Measurements from ENCODE around the gene MXD4.

MXD4 gene

GRCh38 chr4:2272828-2273120 is 10.9 kb upstream of the MXD4 start:
- Histone ChIP-seq H3K4me3 (ENCODE audit: low read depth in 1 of 2, low read length in 2 of 2) (no peak overlapping the region), H3K9me3 (ENCODE audit: control insufficient read depth in 1 of 2, low read length in 2 of 2) (no peaks in the 10 kb centered on the region), H3K36me3 (ENCODE audit: control insufficient read depth in 1 of 2, insufficient read depth in 2 of 2, low read length in 2 of 2) (peaks cover 0 to 5% of the 10 kb centered on the region in 2 donors), H3K4me1 (ENCODE audit: control insufficient read depth in 1 of 2, insufficient read depth in 2 of 2, low read length in 2 of 2) (no peaks in the 10 kb centered on the region), H3K27ac (ENCODE audit: low read length) (no peak overlapping the region), H3K27me3 (ENCODE audit: low read depth, low read length) (no peaks in the 10 kb centered on the region)

GRCh38 chr4:2272026-2272827 is 10.3 kb upstream of the MXD4 start:
- Histone ChIP-seq H3K27ac (ENCODE audit: low read length) (no peak overlapping the region), H3K36me3 (ENCODE audit: control insufficient read depth in 1 of 2, insufficient read depth in 2 of 2, low read length in 2 of 2) (peaks cover 0 to 5% of the 10 kb centered on the region in 2 donors), H3K4me1 (ENCODE audit: control insufficient read depth in 1 of 2, insufficient read depth in 2 of 2, low read length in 2 of 2) (no peaks in the 10 kb centered on the region), H3K4me3 (ENCODE audit: low read depth in 1 of 2, low read length in 2 of 2) (no peak overlapping the region), H3K9me3 (ENCODE audit: control insufficient read depth in 1 of 2, low read length in 2 of 2) (no peaks in the 10 kb centered on the region), H3K27me3 (ENCODE audit: low read depth, low read length) (no peaks in the 10 kb centered on the region)

- no peak overlapping the region for H3K4me3 ChIP-seq (ENCODE audit: low read depth in 1 of 2, low read length in 2 of 2)
- H3K27me3 ChIP-seq (ENCODE audit: low read depth, low read length), result no peaks in the 10 kb centered on the region
- no peaks in the 10 kb centered on the region for H3K9me3 ChIP-seq (ENCODE audit: control insufficient read depth in 1 of 2, low read length in 2 of 2)
- H3K27ac ChIP-seq (ENCODE audit: low read length), result no peak overlapping the region
- H3K36me3 ChIP-seq (ENCODE audit: control insufficient read depth in 1 of 2, insufficient read depth in 2 of 2, low read length in 2 of 2), result peaks cover 0 to 5% of the 10 kb centered on the region in 2 donors
- peaks cover 0 to 7% of the 10 kb centered on the region in 2 donors for H3K4me1 ChIP-seq (ENCODE audit: control insufficient read depth in 1 of 2, insufficient read depth in 2 of 2, low read length in 2 of 2)
Observed at GRCh38 chr4:2271279-2272025, 9.5 kb upstream of the MXD4 start.

GRCh38 chr4:2270341-2271165 is 8.6 kb upstream of the MXD4 start:
- Histone ChIP-seq H3K27me3 (ENCODE audit: low read depth, low read length) (no peaks in the 10 kb centered on the region), H3K4me3 (ENCODE audit: low read depth in 1 of 2, low read length in 2 of 2) (no peak overlapping the region), H3K27ac (ENCODE audit: low read length) (no peak overlapping the region), H3K36me3 (ENCODE audit: control insufficient read depth in 1 of 2, insufficient read depth in 2 of 2, low read length in 2 of 2) (peaks cover 0 to 5% of the 10 kb centered on the region in 2 donors), H3K9me3 (ENCODE audit: control insufficient read depth in 1 of 2, low read length in 2 of 2) (no peaks in the 10 kb centered on the region), H3K4me1 (ENCODE audit: control insufficient read depth in 1 of 2, insufficient read depth in 2 of 2, low read length in 2 of 2) (peaks cover 0 to 16% of the 10 kb centered on the region in 2 donors)

GRCh38 chr4:2269618-2270163 is 7.8 kb upstream of the MXD4 start:
- H3K27me3 ChIP-seq (ENCODE audit: low read depth, low read length), result no peaks in the 10 kb centered on the region
- H3K4me1 ChIP-seq (ENCODE audit: control insufficient read depth in 1 of 2, insufficient read depth in 2 of 2, low read length in 2 of 2), result peaks cover 0 to 21% of the 10 kb centered on the region in 2 donors
- no peak overlapping the region for H3K4me3 ChIP-seq (ENCODE audit: low read depth in 1 of 2, low read length in 2 of 2)
- no peaks in the 10 kb centered on the region for H3K9me3 ChIP-seq (ENCODE audit: control insufficient read depth in 1 of 2, low read length in 2 of 2)
- H3K36me3 ChIP-seq (ENCODE audit: control insufficient read depth in 1 of 2, insufficient read depth in 2 of 2, low read length in 2 of 2), result peaks cover 0 to 5% of the 10 kb centered on the region in 2 donors
- H3K27ac ChIP-seq (ENCODE audit: low read length), result no peak overlapping the region

GRCh38 chr4:2269206-2269531 is 7.3 kb upstream of the MXD4 start:
- Histone ChIP-seq H3K9me3 (ENCODE audit: control insufficient read depth in 1 of 2, low read length in 2 of 2) (no peaks in the 10 kb centered on the region), H3K36me3 (ENCODE audit: control insufficient read depth in 1 of 2, insufficient read depth in 2 of 2, low read length in 2 of 2) (peaks cover 0 to 5% of the 10 kb centered on the region in 2 donors), H3K4me1 (ENCODE audit: control insufficient read depth in 1 of 2, insufficient read depth in 2 of 2, low read length in 2 of 2) (peaks cover 0 to 25% of the 10 kb centered on the region in 2 donors), H3K4me3 (ENCODE audit: low read depth in 1 of 2, low read length in 2 of 2) (no peak overlapping the region), H3K27me3 (ENCODE audit: low read depth, low read length) (no peaks in the 10 kb centered on the region), H3K27ac (ENCODE audit: low read length) (no peak overlapping the region)

- Histone ChIP-seq H3K4me1 (ENCODE audit: control insufficient read depth in 1 of 2, insufficient read depth in 2 of 2, low read length in 2 of 2) (peaks cover 0 to 26% of the 10 kb centered on the region in 2 donors), H3K27ac (ENCODE audit: low read length) (no peak overlapping the region), H3K36me3 (ENCODE audit: control insufficient read depth in 1 of 2, insufficient read depth in 2 of 2, low read length in 2 of 2) (peaks cover 0 to 5% of the 10 kb centered on the region in 2 donors)
Observed at GRCh38 chr4:2268357-2269205, 6.7 kb upstream of the MXD4 start.

GRCh38 chr4:2267841-2268240 is 5.9 kb upstream of the MXD4 start:
- peaks cover 0 to 5% of the 10 kb centered on the region in 2 donors for H3K36me3 ChIP-seq (ENCODE audit: control insufficient read depth in 1 of 2, insufficient read depth in 2 of 2, low read length in 2 of 2)
- no peak overlapping the region for H3K4me3 ChIP-seq (ENCODE audit: low read depth in 1 of 2, low read length in 2 of 2)
- no peak overlapping the region for H3K27ac ChIP-seq (ENCODE audit: low read length)
- no peaks in the 10 kb centered on the region for H3K9me3 ChIP-seq (ENCODE audit: control insufficient read depth in 1 of 2, low read length in 2 of 2)
- no peaks in the 10 kb centered on the region for H3K27me3 ChIP-seq (ENCODE audit: low read depth, low read length)
- peaks cover 0 to 33% of the 10 kb centered on the region in 2 donors for H3K4me1 ChIP-seq (ENCODE audit: control insufficient read depth in 1 of 2, insufficient read depth in 2 of 2, low read length in 2 of 2)

More at GRCh38 chr4:2268357-2269205, 6.7 kb upstream of the MXD4 start:
- no peak overlapping the region for H3K4me3 ChIP-seq (ENCODE audit: low read depth in 1 of 2, low read length in 2 of 2)
- H3K9me3 ChIP-seq (ENCODE audit: control insufficient read depth in 1 of 2, low read length in 2 of 2), result no peaks in the 10 kb centered on the region
- H3K27me3 ChIP-seq (ENCODE audit: low read depth, low read length), result no peaks in the 10 kb centered on the region

- H3K4me3 ChIP-seq (ENCODE audit: low read depth in 1 of 2, low read length in 2 of 2), result no peak overlapping the region
- H3K9me3 ChIP-seq (ENCODE audit: control insufficient read depth in 1 of 2, low read length in 2 of 2), result no peaks in the 10 kb centered on the region
- no peaks in the 10 kb centered on the region for H3K27me3 ChIP-seq (ENCODE audit: low read depth, low read length)
- H3K4me1 ChIP-seq (ENCODE audit: control insufficient read depth in 1 of 2, insufficient read depth in 2 of 2, low read length in 2 of 2), result peaks cover 0 to 35% of the 10 kb centered on the region in 2 donors
- H3K36me3 ChIP-seq (ENCODE audit: control insufficient read depth in 1 of 2, insufficient read depth in 2 of 2, low read length in 2 of 2), result peaks cover 0 to 5% of the 10 kb centered on the region in 2 donors
- no peak overlapping the region for H3K27ac ChIP-seq (ENCODE audit: low read length)
Observed at GRCh38 chr4:2267320-2267811, 5.5 kb upstream of the MXD4 start.

- Histone ChIP-seq H3K4me1 (ENCODE audit: control insufficient read depth in 1 of 2, insufficient read depth in 2 of 2, low read length in 2 of 2) (peaks cover 0 to 35% of the 10 kb centered on the region in 2 donors), H3K4me3 (ENCODE audit: low read depth in 1 of 2, low read length in 2 of 2) (no peak overlapping the region), H3K27ac (ENCODE audit: low read length) (no peak overlapping the region), H3K9me3 (ENCODE audit: control insufficient read depth in 1 of 2, low read length in 2 of 2) (no peaks in the 10 kb centered on the region), H3K36me3 (ENCODE audit: control insufficient read depth in 1 of 2, insufficient read depth in 2 of 2, low read length in 2 of 2) (peaks cover 0 to 5% of the 10 kb centered on the region in 2 donors), H3K27me3 (ENCODE audit: low read depth, low read length) (no peaks in the 10 kb centered on the region)
Observed at GRCh38 chr4:2266821-2267220, 4.9 kb upstream of the MXD4 start.

All from muscle layer of duodenum (tissue), 2 donors.